ENCODE results near the gene THRB. TPM values are rescaled to one million over a fixed set of nuclear protein-coding genes. Genes with fewer than 3 reads are reported as not detected.

Gene THRB
- total RNA-seq, 1 experiment from 2014 or later, result 5.8 TPM

GRCh38 chr3:24525557-24525956 is 30.9 kb upstream of the THRB start (continued):
- TF ChIP-seq MXD4 (CRISPR knock-in tag; IDR thresholded peaks at IDR 0.05; ENCODE audit: borderline replicate concordance), result no peak
- TF ChIP-seq ZBTB21 (CRISPR knock-in tag; IDR thresholded peaks at IDR 0.05; ENCODE audit: borderline replicate concordance), result no peak
- TF ChIP-seq FOXP1 (CRISPR knock-in tag; IDR thresholded peaks at IDR 0.05; ENCODE audit: borderline replicate concordance), result no peak
- TF ChIP-seq CBFB (CRISPR knock-in tag; IDR thresholded peaks at IDR 0.05; ENCODE audit: low read depth), result no peak
- TF ChIP-seq, protein P1, sequence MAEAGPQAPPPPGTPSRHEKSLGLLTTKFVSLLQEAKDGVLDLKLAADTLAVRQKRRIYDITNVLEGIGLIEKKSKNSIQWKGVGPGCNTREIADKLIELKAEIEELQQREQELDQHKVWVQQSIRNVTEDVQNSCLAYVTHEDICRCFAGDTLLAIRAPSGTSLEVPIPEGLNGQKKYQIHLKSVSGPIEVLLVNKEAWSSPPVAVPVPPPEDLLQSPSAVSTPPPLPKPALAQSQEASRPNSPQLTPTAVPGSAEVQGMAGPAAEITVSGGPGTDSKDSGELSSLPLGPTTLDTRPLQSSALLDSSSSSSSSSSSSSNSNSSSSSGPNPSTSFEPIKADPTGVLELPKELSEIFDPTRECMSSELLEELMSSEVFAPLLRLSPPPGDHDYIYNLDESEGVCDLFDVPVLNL (CRISPR knock-in tag; IDR thresholded peaks at IDR 0.05; ENCODE audit: borderline replicate concordance, low read depth), result no peak
- no peak for TF ChIP-seq NFYB (CRISPR knock-in tag; conservative IDR thresholded peaks at IDR 0.05; ENCODE audit: low read depth)

DNA sequence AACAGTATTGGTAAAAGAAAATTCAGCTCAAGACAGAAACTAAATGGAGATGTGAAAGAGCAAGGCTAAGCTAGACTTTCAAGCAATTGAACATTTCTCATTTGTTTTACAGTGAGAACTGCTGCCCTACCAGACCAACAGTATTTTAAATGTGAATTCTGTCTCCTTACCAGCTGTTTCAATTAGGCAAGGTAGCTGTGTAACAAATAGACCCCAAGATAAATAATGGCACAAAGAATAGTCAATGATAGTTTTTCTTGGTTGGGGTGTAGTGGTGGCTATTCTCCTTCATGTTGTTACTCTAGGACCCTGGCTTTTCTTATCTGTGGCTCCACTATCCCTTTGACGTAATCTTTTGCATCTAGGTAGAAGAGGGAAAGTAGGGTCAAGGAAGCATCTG is 30.4 kb upstream of the THRB start:
- H3K36me3 Mint-ChIP-seq, result no peaks in the 10 kb centered on the region
- ChIA-PET CTCF (no interaction called here), POLR2A (no interaction called here)
- DNase-seq (ENCODE audit: low spot score), result no peak
- TF ChIP-seq ARID4B (CRISPR knock-in tag; IDR thresholded peaks at IDR 0.05; ENCODE audit: borderline replicate concordance) (no peak), SP1 (CRISPR knock-in tag; conservative IDR thresholded peaks at IDR 0.05) (no peak), TEAD1 (CRISPR knock-in tag; IDR thresholded peaks at IDR 0.05) (no peak), NFE2L1 (CRISPR knock-in tag; IDR thresholded peaks at IDR 0.05) (no peak), ESRRA (CRISPR knock-in tag; IDR thresholded peaks at IDR 0.05; ENCODE audit: borderline replicate concordance) (no peak), ZBTB21 (CRISPR knock-in tag; IDR thresholded peaks at IDR 0.05; ENCODE audit: borderline replicate concordance) (no peak), CBFB (CRISPR knock-in tag; IDR thresholded peaks at IDR 0.05; ENCODE audit: low read depth) (no peak), SMAD3 (CRISPR knock-in tag; IDR thresholded peaks at IDR 0.05; ENCODE audit: borderline replicate concordance) (no peak)
- TF ChIP-seq, protein P2, sequence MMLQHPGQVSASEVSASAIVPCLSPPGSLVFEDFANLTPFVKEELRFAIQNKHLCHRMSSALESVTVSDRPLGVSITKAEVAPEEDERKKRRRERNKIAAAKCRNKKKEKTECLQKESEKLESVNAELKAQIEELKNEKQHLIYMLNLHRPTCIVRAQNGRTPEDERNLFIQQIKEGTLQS (CRISPR knock-in tag; conservative IDR thresholded peaks at IDR 0.05), result no peak
- TF ChIP-seq, protein P3, sequence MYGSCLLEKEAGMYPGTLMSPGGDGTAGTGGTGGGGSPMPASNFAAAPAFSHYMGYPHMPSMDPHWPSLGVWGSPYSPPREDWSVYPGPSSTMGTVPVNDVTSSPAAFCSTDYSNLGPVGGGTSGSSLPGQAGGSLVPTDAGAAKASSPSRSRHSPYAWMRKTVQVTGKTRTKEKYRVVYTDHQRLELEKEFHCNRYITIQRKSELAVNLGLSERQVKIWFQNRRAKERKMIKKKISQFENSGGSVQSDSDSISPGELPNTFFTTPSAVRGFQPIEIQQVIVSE (CRISPR knock-in tag; IDR thresholded peaks at IDR 0.05; ENCODE audit: borderline replicate concordance), result no peak
- TF ChIP-seq, protein P4, sequence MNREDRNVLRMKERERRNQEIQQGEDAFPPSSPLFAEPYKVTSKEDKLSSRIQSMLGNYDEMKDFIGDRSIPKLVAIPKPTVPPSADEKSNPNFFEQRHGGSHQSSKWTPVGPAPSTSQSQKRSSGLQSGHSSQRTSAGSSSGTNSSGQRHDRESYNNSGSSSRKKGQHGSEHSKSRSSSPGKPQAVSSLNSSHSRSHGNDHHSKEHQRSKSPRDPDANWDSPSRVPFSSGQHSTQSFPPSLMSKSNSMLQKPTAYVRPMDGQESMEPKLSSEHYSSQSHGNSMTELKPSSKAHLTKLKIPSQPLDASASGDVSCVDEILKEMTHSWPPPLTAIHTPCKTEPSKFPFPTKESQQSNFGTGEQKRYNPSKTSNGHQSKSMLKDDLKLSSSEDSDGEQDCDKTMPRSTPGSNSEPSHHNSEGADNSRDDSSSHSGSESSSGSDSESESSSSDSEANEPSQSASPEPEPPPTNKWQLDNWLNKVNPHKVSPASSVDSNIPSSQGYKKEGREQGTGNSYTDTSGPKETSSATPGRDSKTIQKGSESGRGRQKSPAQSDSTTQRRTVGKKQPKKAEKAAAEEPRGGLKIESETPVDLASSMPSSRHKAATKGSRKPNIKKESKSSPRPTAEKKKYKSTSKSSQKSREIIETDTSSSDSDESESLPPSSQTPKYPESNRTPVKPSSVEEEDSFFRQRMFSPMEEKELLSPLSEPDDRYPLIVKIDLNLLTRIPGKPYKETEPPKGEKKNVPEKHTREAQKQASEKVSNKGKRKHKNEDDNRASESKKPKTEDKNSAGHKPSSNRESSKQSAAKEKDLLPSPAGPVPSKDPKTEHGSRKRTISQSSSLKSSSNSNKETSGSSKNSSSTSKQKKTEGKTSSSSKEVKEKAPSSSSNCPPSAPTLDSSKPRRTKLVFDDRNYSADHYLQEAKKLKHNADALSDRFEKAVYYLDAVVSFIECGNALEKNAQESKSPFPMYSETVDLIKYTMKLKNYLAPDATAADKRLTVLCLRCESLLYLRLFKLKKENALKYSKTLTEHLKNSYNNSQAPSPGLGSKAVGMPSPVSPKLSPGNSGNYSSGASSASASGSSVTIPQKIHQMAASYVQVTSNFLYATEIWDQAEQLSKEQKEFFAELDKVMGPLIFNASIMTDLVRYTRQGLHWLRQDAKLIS (CRISPR knock-in tag; IDR thresholded peaks at IDR 0.05; ENCODE audit: borderline replicate concordance), result no peak
- TF ChIP-seq, protein P5, sequence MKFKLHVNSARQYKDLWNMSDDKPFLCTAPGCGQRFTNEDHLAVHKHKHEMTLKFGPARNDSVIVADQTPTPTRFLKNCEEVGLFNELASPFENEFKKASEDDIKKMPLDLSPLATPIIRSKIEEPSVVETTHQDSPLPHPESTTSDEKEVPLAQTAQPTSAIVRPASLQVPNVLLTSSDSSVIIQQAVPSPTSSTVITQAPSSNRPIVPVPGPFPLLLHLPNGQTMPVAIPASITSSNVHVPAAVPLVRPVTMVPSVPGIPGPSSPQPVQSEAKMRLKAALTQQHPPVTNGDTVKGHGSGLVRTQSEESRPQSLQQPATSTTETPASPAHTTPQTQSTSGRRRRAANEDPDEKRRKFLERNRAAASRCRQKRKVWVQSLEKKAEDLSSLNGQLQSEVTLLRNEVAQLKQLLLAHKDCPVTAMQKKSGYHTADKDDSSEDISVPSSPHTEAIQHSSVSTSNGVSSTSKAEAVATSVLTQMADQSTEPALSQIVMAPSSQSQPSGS (CRISPR knock-in tag; IDR thresholded peaks at IDR 0.05; ENCODE audit: borderline replicate concordance, low read depth), result no peak
- no peak for ATAC-seq
- no peak overlapping the region for H3K27ac Mint-ChIP-seq
- peaks cover 43% of the 10 kb centered on the region for H3K27me3 Mint-ChIP-seq (ENCODE audit: low read depth)
- no peaks in the 10 kb centered on the region for H3K9me3 Mint-ChIP-seq
- no peak overlapping the region for H3K4me3 Mint-ChIP-seq
- H3K4me1 Mint-ChIP-seq, result peaks cover 22% of the 10 kb centered on the region
